Keratinocyte (primary cell): ENCODE results near the gene RSBN1. TPM values are rescaled to one million over a fixed set of nuclear protein-coding genes. Genes with fewer than 3 reads are reported as not detected.
A peak's percentile ranks its signal among the peaks of the same experiment; 100 is the strongest.

Experiments used
- DNase-seq: peaks from one replicate; pipeline ENCODE4 v3.0.0-alpha.2; 2011; ENCODE audit warnings: low read depth, missing footprints, low spot score
- FAIRE-seq: peaks from 2 replicates; lab custom pipeline; 2011; peaks lifted over from hg19 to GRCh38; lab: Jason Lieb, UNC
- H2AFZ ChIP-seq: 2 replicates; pipeline ENCODE4 v1.6.0; 2012; ENCODE audit warnings: low read length, control low read depth, inconsistent platforms; ENCODE audit not compliant: control insufficient read depth
- H3K27ac ChIP-seq: 2 replicates; pipeline ENCODE4 v1.5.1; 2011; ENCODE audit warnings: low read length; ENCODE audit not compliant: control insufficient read depth, insufficient read depth
- H3K27me3 ChIP-seq: 3 replicates; pipeline ENCODE4 v1.6.0; 2011; ENCODE audit warnings: low read length; ENCODE audit not compliant: control insufficient read depth, insufficient read depth; ENCODE audit errors: extremely low read depth
- H3K36me3 ChIP-seq, 2 experiments: 2 replicates in 1 of 2; 3 replicates in 1 of 2; pipeline ENCODE4 v1.5.1; 2011; ENCODE audit warnings: low read length in 2 of 2, mild to moderate bottlenecking in 1 of 2; ENCODE audit not compliant: control insufficient read depth in 2 of 2, insufficient read depth in 2 of 2; ENCODE audit errors: extremely low read depth in 1 of 2
- H3K4me1 ChIP-seq: 3 replicates; pipeline ENCODE4 v1.5.1; 2011; ENCODE audit warnings: low read length; ENCODE audit not compliant: control insufficient read depth, insufficient read depth; ENCODE audit errors: extremely low read depth
- H3K4me2 ChIP-seq: 3 replicates; pipeline ENCODE4 v1.6.0; 2011; ENCODE audit warnings: low read depth, low read length; ENCODE audit not compliant: control insufficient read depth, insufficient read depth; ENCODE audit errors: extremely low read depth
- H3K4me3 ChIP-seq, 3 experiments: fragments of 200-600 bp in 1 of 3; sonication (generic) in 1 of 3; 2 replicates in 2 of 3; 3 replicates in 1 of 3; pipeline ENCODE4 v1.5.1; 2011 to 2016; ENCODE audit warnings: low read length in 3 of 3, mild to moderate bottlenecking in 3 of 3, control low read depth in 2 of 3, inconsistent platforms in 1 of 3, low read depth in 1 of 3, mixed read lengths in 1 of 3, mixed run types in 1 of 3, moderate library complexity in 1 of 3; ENCODE audit not compliant: control insufficient read depth in 2 of 3, insufficient read depth in 2 of 3; ENCODE audit errors: extremely low read depth in 1 of 3
- H3K79me2 ChIP-seq: 2 replicates; pipeline ENCODE4 v1.6.0; 2012; ENCODE audit warnings: low read length; ENCODE audit not compliant: control insufficient read depth, insufficient read depth
- H3K9ac ChIP-seq: 3 replicates; pipeline ENCODE4 v1.6.0; 2011; ENCODE audit warnings: low read length; ENCODE audit not compliant: control insufficient read depth, insufficient read depth; ENCODE audit errors: extremely low read depth
- H3K9me1 ChIP-seq: 3 replicates; pipeline ENCODE4 v1.6.0; 2011; ENCODE audit warnings: low read length; ENCODE audit not compliant: control insufficient read depth, insufficient read depth; ENCODE audit errors: extremely low read depth
- H3K9me3 ChIP-seq: 2 replicates; pipeline ENCODE4 v1.5.1; 2012; ENCODE audit warnings: low read depth, low read length; ENCODE audit not compliant: control insufficient read depth
- H4K20me1 ChIP-seq: 3 replicates; pipeline ENCODE4 v1.6.0; 2011; ENCODE audit warnings: low read length; ENCODE audit not compliant: control insufficient read depth, insufficient read depth; ENCODE audit errors: extremely low read depth
- CTCF ChIP-seq, 3 experiments: IDR thresholded peaks in 1 of 3; conservative IDR thresholded peaks in 1 of 3; optimal IDR thresholded peaks in 1 of 3; 2 replicates in 2 of 3; 3 replicates in 1 of 3; pipeline versions ENCODE3 to v1.5.1; 2011; ENCODE audit warnings: low read length in 3 of 3, mild to moderate bottlenecking in 3 of 3, moderate library complexity in 2 of 3, control low read depth in 1 of 3, inconsistent platforms in 1 of 3; ENCODE audit not compliant: insufficient read depth in 2 of 3; ENCODE audit errors: extremely low read depth in 1 of 3
- EZH2 ChIP-seq: IDR thresholded peaks from one replicate; pipeline ENCODE4 v1.6.1; 2012; ENCODE audit warnings: inconsistent platforms, mild to moderate bottlenecking, low read length, moderate library complexity
- dilution Hi-C: fragments of 300-500 bp; cut with MboI; formaldehyde crosslinking; loops from one replicate; pipeline ENCODE4 v1.7.0; 2020; ENCODE audit warnings: low sequenced_read_pairs; ENCODE audit not compliant: extremely low pct_ligation_motif_present
- polyA plus RNA-seq, 5 experiments: library from polyadenylated mRNA; depleted of rRNA in 3 of 5; stranded (reverse) in 3 of 5; stranded (forward) in 1 of 5; unstranded in 1 of 5; fragments of >200 nt; gene quantifications; 1 replicate in 1 of 5; 2 replicates in 3 of 5; 3 replicates in 1 of 5; pipeline versions ENCODE4 v1.2.1 to v1.2.3, GENCODE V29; 2011 to 2012; ENCODE audit warnings: missing spikeins in 2 of 5, low read depth in 1 of 5, low replicate concordance in 1 of 5

Gene RSBN1
- polyA plus RNA-seq, 1 donor (not counting 4 experiments of a cell fraction or from before 2014, with no cell fraction given) = 10.4 TPM

DNA sequence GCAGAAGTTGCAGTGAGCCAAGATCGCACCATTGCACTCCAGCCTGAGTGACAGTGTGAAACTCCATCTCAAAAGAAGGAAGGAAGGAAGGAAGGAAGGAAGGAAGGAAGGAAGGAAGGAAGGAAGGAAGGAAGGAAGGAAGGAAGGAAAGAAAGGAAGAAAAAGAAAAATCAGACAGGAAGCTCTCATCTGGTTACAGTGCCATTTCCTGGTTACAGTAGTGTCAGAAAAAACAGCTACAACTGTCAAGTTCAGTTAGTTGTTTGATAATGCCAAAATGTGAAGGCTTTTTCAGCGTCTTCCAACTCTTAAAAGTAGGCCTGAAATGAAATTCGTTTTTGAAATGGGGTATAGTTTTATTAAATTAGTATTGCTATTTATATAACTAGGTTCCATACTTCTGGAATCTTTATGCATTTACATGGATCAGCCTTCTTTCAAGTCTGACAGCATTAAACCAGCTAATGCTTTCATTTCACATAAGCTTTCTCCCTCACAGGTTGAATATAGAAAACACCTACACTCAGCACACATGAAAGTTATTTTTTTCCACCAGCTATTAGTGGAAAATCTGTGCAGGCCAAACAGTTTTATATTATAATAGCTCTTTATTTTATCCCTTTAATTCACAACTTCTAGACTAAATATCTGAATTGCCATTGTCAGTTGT is 38.0 kb upstream of the RSBN1 start:
- Histone ChIP-seq H3K4me2 (no peak overlapping the region), H3K79me2 (no peaks in the 10 kb centered on the region), H3K9me3 (no peaks in the 10 kb centered on the region), H3K9me1 (no peaks in the 10 kb centered on the region), H3K36me3 (no peaks in the 10 kb centered on the region), H3K27me3 (no peaks in the 10 kb centered on the region), H3K4me3 (no peak overlapping the region), H4K20me1 (no peaks in the 10 kb centered on the region), H3K4me1 (no peaks in the 10 kb centered on the region), H3K27ac (no peak overlapping the region), H2AFZ (peak overlapping the region; percentile 20), H3K9ac (no peak overlapping the region)
- DNase-seq = no peak
- no peak for FAIRE-seq
- dilution Hi-C loops = no loop called here
- no peak for TF ChIP-seq EZH2
- no peak for TF ChIP-seq CTCF (optimal IDR thresholded peaks at IDR 0.05 in 1 of 3, IDR thresholded peaks at IDR 0.05 in 1 of 3, conservative IDR thresholded peaks at IDR 0.05 in 1 of 3; ENCODE audit: extremely low read depth in 1 of 3, insufficient read depth in 2 of 3, low read length in 3 of 3)

GRCh38 chr1:113849072-113849471 is 36.8 kb upstream of the RSBN1 start:
- TF ChIP-seq EZH2 = no peak
- TF ChIP-seq CTCF (optimal IDR thresholded peaks at IDR 0.05 in 1 of 3, IDR thresholded peaks at IDR 0.05 in 1 of 3, conservative IDR thresholded peaks at IDR 0.05 in 1 of 3; ENCODE audit: extremely low read depth in 1 of 3, insufficient read depth in 2 of 3, low read length in 3 of 3) = no peak
- Histone ChIP-seq H3K9ac (no peak overlapping the region), H3K36me3 (no peaks in the 10 kb centered on the region), H4K20me1 (no peaks in the 10 kb centered on the region), H3K4me1 (no peaks in the 10 kb centered on the region), H3K9me1 (no peaks in the 10 kb centered on the region), H3K27me3 (no peaks in the 10 kb centered on the region), H3K79me2 (no peaks in the 10 kb centered on the region), H3K27ac (no peak overlapping the region), H3K4me3 (no peak overlapping the region), H3K9me3 (no peaks in the 10 kb centered on the region), H2AFZ (no peak overlapping the region), H3K4me2 (no peak overlapping the region)
- dilution Hi-C loops = no loop called here
- FAIRE-seq (no peak), DNase-seq (no peak)
